H1 (cell line): ENCODE results near the gene CUX1. TPM values are rescaled to one million over a fixed set of nuclear protein-coding genes. Genes with fewer than 3 reads are reported as not detected.

Source experiments
- CTCF ChIA-PET: fragments of 300-600 bp; sonication (Branson Sonifier 250); formaldehyde crosslinking; loops from one replicate; lab custom pipeline; 2021; ENCODE audit not compliant: partially characterized antibody; lab: Charles Lee
- POLR2A ChIA-PET: fragments of 300-600 bp; sonication (Branson Sonifier 250); formaldehyde crosslinking; loops from one replicate; lab custom pipeline; 2021; ENCODE audit warnings: inconsistent platforms; ENCODE audit not compliant: partially characterized antibody; lab: Charles Lee
- DNase-seq, 2 experiments: peaks; one replicate each; pipeline versions ENCODE4 v3.0.0 to v3.0.0-alpha.2; 2010 to 2022; ENCODE audit warnings: low spot score in 2 of 2, low read depth in 1 of 2, mixed read lengths in 1 of 2
- FAIRE-seq: peaks from 2 replicates; lab custom pipeline; 2011; peaks lifted over from hg19 to GRCh38; lab: Jason Lieb, UNC
- H2AFZ ChIP-seq: 2 replicates; pipeline ENCODE4 v1.8.1; 2012; ENCODE audit warnings: low read length, inconsistent platforms
- H2AK5ac ChIP-seq: 2 replicates; pipeline ENCODE4 v1.6.1; 2013; ENCODE audit warnings: low read depth, low read length
- H2BK120ac ChIP-seq: replicated peaks from 2 replicates; pipeline ENCODE3; 2013; ENCODE audit warnings: low read depth, low read length, inconsistent platforms
- H2BK12ac ChIP-seq: 2 replicates; pipeline ENCODE4 v1.6.1; 2013; ENCODE audit warnings: low read depth, low read length
- H2BK15ac ChIP-seq: 2 replicates; pipeline ENCODE4 v1.6.1; 2013; ENCODE audit warnings: low read length
- H2BK20ac ChIP-seq: 2 replicates; pipeline ENCODE4 v1.6.1; 2013; ENCODE audit warnings: low read length
- H2BK5ac ChIP-seq: 2 replicates; pipeline ENCODE4 v1.6.1; 2013; ENCODE audit warnings: low read depth, low read length
- H3K14ac ChIP-seq: 2 replicates; pipeline ENCODE4 v1.6.1; 2013; ENCODE audit warnings: inconsistent platforms; ENCODE audit not compliant: insufficient read length
- H3K18ac ChIP-seq: 2 replicates; pipeline ENCODE4 v1.6.1; 2013; ENCODE audit warnings: low read length; ENCODE audit errors: extremely low read depth
- H3K23ac ChIP-seq: 2 replicates; pipeline ENCODE4 v1.6.1; 2013; ENCODE audit warnings: inconsistent platforms; ENCODE audit not compliant: insufficient read length
- H3K23me2 ChIP-seq: 2 replicates; pipeline ENCODE4 v1.6.1; 2013; ENCODE audit warnings: low read depth, low read length
- H3K27ac ChIP-seq: 2 replicates; pipeline ENCODE4 v1.6.1; 2011; ENCODE audit warnings: low read depth, low read length, inconsistent platforms
- H3K27me3 ChIP-seq, 4 experiments: replicated peaks in 1 of 4; 1 replicate in 1 of 4; 2 replicates in 3 of 4; pipeline versions ENCODE4 v1.6.1 to v1.8.1; 2011 to 2013; ENCODE audit warnings: low read length in 3 of 4, mild to moderate bottlenecking in 3 of 4, inconsistent platforms in 2 of 4, mixed read lengths in 2 of 4, moderate library complexity in 1 of 4; ENCODE audit not compliant: control insufficient read depth in 3 of 4, insufficient read depth in 3 of 4; ENCODE audit errors: extremely low read depth in 1 of 4
- H3K36me3 ChIP-seq, 4 experiments: 2 replicates each; pipeline versions ENCODE4 v1.6.1 to v1.8.1; 2011 to 2013; ENCODE audit warnings: mild to moderate bottlenecking in 4 of 4, low read length in 3 of 4, moderate library complexity in 2 of 4, control low read depth in 1 of 4, inconsistent platforms in 1 of 4; ENCODE audit not compliant: insufficient read depth in 4 of 4, control insufficient read depth in 2 of 4
- H3K4ac ChIP-seq: replicated peaks from 2 replicates; pipeline ENCODE3; 2013; ENCODE audit warnings: low read length, low read depth, mixed read lengths, inconsistent platforms; ENCODE audit not compliant: insufficient read length
- H3K4me1 ChIP-seq, 4 experiments: replicated peaks in 1 of 4; 1 replicate in 1 of 4; 2 replicates in 3 of 4; pipeline versions ENCODE4 v1.6.1 to v1.8.1; 2011 to 2013; ENCODE audit warnings: low read length in 3 of 4, inconsistent platforms in 2 of 4, mixed read lengths in 1 of 4; ENCODE audit not compliant: insufficient read depth in 4 of 4, control insufficient read depth in 3 of 4
- H3K4me2 ChIP-seq, 2 experiments: 2 replicates each; pipeline versions ENCODE4 v1.6.1 to v1.8.1; 2011 to 2013; ENCODE audit warnings: low read depth in 2 of 2, low read length in 2 of 2, control low read depth in 1 of 2, inconsistent platforms in 1 of 2, mild to moderate bottlenecking in 1 of 2; ENCODE audit not compliant: insufficient read depth in 1 of 2
- H3K4me3 ChIP-seq, 4 experiments: fragments of 200-600, 300-600 bp in 1 of 4; sonication (generic), shearing (Covaris generic), sonication (Bioruptor Twin) in 1 of 4; 2 replicates each; pipeline versions ENCODE4 v1.5.1 to v1.8.1; 2011 to 2016; ENCODE audit warnings: low read length in 4 of 4, low read depth in 3 of 4, control low read depth in 2 of 4, inconsistent platforms in 2 of 4, mild to moderate bottlenecking in 2 of 4, mixed read lengths in 1 of 4, moderate library complexity in 1 of 4; ENCODE audit not compliant: insufficient read depth in 2 of 4; ENCODE audit errors: extremely low read depth in 1 of 4
- H3K56ac ChIP-seq: replicated peaks from 2 replicates; pipeline ENCODE3; 2013; ENCODE audit warnings: low read depth, mild to moderate bottlenecking, mixed read lengths, low read length, inconsistent platforms; ENCODE audit not compliant: insufficient read length
- H3K79me1 ChIP-seq: 2 replicates; pipeline ENCODE4 v1.6.1; 2013; ENCODE audit warnings: low read depth, low read length, control low read depth
- H3K79me2 ChIP-seq, 2 experiments: 2 replicates each; pipeline versions ENCODE4 v1.6.1 to v1.8.1; 2012 to 2013; ENCODE audit warnings: low read length in 2 of 2, mild to moderate bottlenecking in 2 of 2, inconsistent platforms in 1 of 2; ENCODE audit not compliant: insufficient read depth in 2 of 2, control insufficient read depth in 1 of 2
- H3K9ac ChIP-seq, 4 experiments: replicated peaks in 1 of 4; 1 replicate in 1 of 4; 2 replicates in 3 of 4; pipeline versions ENCODE4 v1.6.1 to v1.8.1; 2011 to 2013; ENCODE audit warnings: low read depth in 3 of 4, low read length in 3 of 4, control low read depth in 2 of 4, mild to moderate bottlenecking in 2 of 4, moderate library complexity in 2 of 4, inconsistent platforms in 1 of 4; ENCODE audit errors: extremely low read depth in 1 of 4
- H3K9me3 ChIP-seq, 2 experiments: 2 replicates each; pipeline versions ENCODE4 v1.6.1 to v1.8.1; 2012 to 2013; ENCODE audit warnings: mild to moderate bottlenecking in 2 of 2, moderate library complexity in 2 of 2, control low read depth in 1 of 2, inconsistent platforms in 1 of 2, low read depth in 1 of 2, low read length in 1 of 2, mixed read lengths in 1 of 2; ENCODE audit not compliant: insufficient read depth in 2 of 2
- H4K20me1 ChIP-seq, 2 experiments: replicated peaks in 1 of 2; 2 replicates each; pipeline versions ENCODE3 to v1.8.1; 2011 to 2013; ENCODE audit warnings: inconsistent platforms in 2 of 2, low read length in 2 of 2, mild to moderate bottlenecking in 1 of 2; ENCODE audit not compliant: insufficient read depth in 2 of 2, control insufficient read depth in 1 of 2
- H4K5ac ChIP-seq: 2 replicates; pipeline ENCODE4 v1.6.1; 2013; ENCODE audit warnings: low read length, low read depth, mixed read lengths, inconsistent platforms; ENCODE audit not compliant: insufficient read length
- H4K8ac ChIP-seq: 2 replicates; pipeline ENCODE4 v1.8.0; 2013; ENCODE audit warnings: mild to moderate bottlenecking, moderate library complexity, low read length, inconsistent platforms; ENCODE audit not compliant: insufficient read depth; ENCODE audit errors: extremely low read depth
- H4K91ac ChIP-seq: replicated peaks from 2 replicates; pipeline ENCODE3; 2013; ENCODE audit warnings: low read length, mixed read lengths, inconsistent platforms; ENCODE audit not compliant: insufficient read length
- ASH2L ChIP-seq: fragments of 200-600, 300-600 bp; sonication (generic); IDR thresholded peaks from one replicate; pipeline ENCODE4 v1.7.1; 2017; ENCODE audit warnings: low read length
- CTBP2 ChIP-seq: IDR thresholded peaks from 2 replicates; pipeline ENCODE4 v1.7.0; 2011; ENCODE audit warnings: borderline replicate concordance, mild to moderate bottlenecking, moderate library complexity, mixed read lengths, low read length; ENCODE audit not compliant: insufficient read depth, insufficient read length
- HDAC6 ChIP-seq: IDR thresholded peaks from one replicate; pipeline ENCODE4 v1.7.1; 2012; ENCODE audit warnings: low read depth, mild to moderate bottlenecking, inconsistent platforms, low read length, moderate library complexity
- JUND ChIP-seq: IDR thresholded peaks from 2 replicates; pipeline ENCODE4 v1.6.1; 2011; ENCODE audit warnings: mild to moderate bottlenecking, improper control_type of control experiment, low read length
- KDM1A ChIP-seq: fragments of 200-600, 300-600 bp; sonication (generic); IDR thresholded peaks from 2 replicates; pipeline ENCODE4 v1.7.1; 2016; ENCODE audit warnings: mild to moderate bottlenecking, low read length, borderline replicate concordance
- KDM5A ChIP-seq: fragments of 200-600 bp; IDR thresholded peaks from 2 replicates; pipeline ENCODE4 v1.7.1; 2012; ENCODE audit warnings: mild to moderate bottlenecking, low read length, inconsistent platforms, mixed read lengths
- MAFK ChIP-seq: IDR thresholded peaks from 2 replicates; pipeline ENCODE4 v1.6.1; 2012; ENCODE audit warnings: low read depth, mild to moderate bottlenecking, improper control_type of control experiment, low read length
- NANOG ChIP-seq: IDR thresholded peaks from 2 replicates; pipeline ENCODE4 v1.6.1; 2011; ENCODE audit warnings: low read length, low read depth, mild to moderate bottlenecking, inconsistent platforms; ENCODE audit not compliant: insufficient read depth, poor library complexity, severe bottlenecking
- POLR2AphosphoS5 ChIP-seq: IDR thresholded peaks from 2 replicates; pipeline ENCODE4 v1.6.1; 2011; ENCODE audit warnings: low read depth, low read length
- POU5F1 ChIP-seq: IDR thresholded peaks from 2 replicates; pipeline ENCODE4 v1.6.1; 2011; ENCODE audit warnings: low read depth, mild to moderate bottlenecking, low read length, moderate library complexity
- RBBP5 ChIP-seq: IDR thresholded peaks from 2 replicates; pipeline ENCODE4 v1.7.1; 2012; ENCODE audit warnings: low read depth, mild to moderate bottlenecking, inconsistent platforms, low read length, moderate library complexity, borderline replicate concordance
- RNF2 ChIP-seq: fragments of 200-900, 300-1000 bp; sonication (generic); IDR thresholded peaks from 2 replicates; pipeline ENCODE4 v1.7.1; 2016; ENCODE audit warnings: borderline replicate concordance, low read depth, mild to moderate bottlenecking, antibody characterized with exemption, low read length; ENCODE audit not compliant: poor library complexity, severe bottlenecking; ENCODE audit errors: missing control alignments
- RXRA ChIP-seq: IDR thresholded peaks from 2 replicates; pipeline ENCODE4 v1.6.1; 2011; ENCODE audit warnings: low read depth, mild to moderate bottlenecking, low read length, moderate library complexity; ENCODE audit not compliant: insufficient read depth
- SP2 ChIP-seq: IDR thresholded peaks from 2 replicates; pipeline ENCODE4 v1.6.1; 2012; ENCODE audit warnings: mild to moderate bottlenecking, low read length, inconsistent platforms
- WGBS, 2 experiments: shearing (Covaris generic) in 1 of 2; methylation state at CpG; one replicate each; pipeline versions ENCODE4 v1.1.6 to v1.1.7; 2013 to 2015; ENCODE audit warnings: low lambda C conversion rate in 2 of 2, mixed read lengths in 2 of 2, inconsistent platforms in 1 of 2, low coverage in 1 of 2, missing lambda C conversion rate in 1 of 2; ENCODE audit not compliant: insufficient replicate concordance in 2 of 2, insufficient coverage in 1 of 2, insufficient read length in 1 of 2; ENCODE audit errors: extremely low coverage in 1 of 2, missing lambda C conversion rate in 1 of 2; 5-methylcytosine and 5-hydroxymethylcytosine counted together
- polyA plus RNA-seq, 7 experiments: library from polyadenylated mRNA; depleted of rRNA in 3 of 7; stranded (reverse) in 5 of 7; unstranded in 2 of 7; fragments of >200 nt in 5 of 7; fragments of 200-250 nt in 2 of 7; gene quantifications; 1 replicate in 5 of 7; 2 replicates in 1 of 7; 4 replicates in 1 of 7; pipeline versions ENCODE4 v1.2.1 to v1.2.3, GENCODE V29; 2011 to 2013; ENCODE audit warnings: missing spikeins in 2 of 7, mixed read lengths in 2 of 7
- total RNA-seq: library from RNA; stranded (reverse); fragmentation: NEBNext Ultra II Directional; extraction: Animal tissue kit (Norgen Biotek cat#: 25700); gene quantifications from 2 replicates; pipeline ENCODE4 v1.2.1, GENCODE V29; 2021

The CUX1 gene
- total and polyA plus RNA-seq, 2 of the 8 experiments (the other 6 are each of a cell fraction or from before 2014, with no cell fraction given) = 21.6 to 65.9 TPM

DNA sequence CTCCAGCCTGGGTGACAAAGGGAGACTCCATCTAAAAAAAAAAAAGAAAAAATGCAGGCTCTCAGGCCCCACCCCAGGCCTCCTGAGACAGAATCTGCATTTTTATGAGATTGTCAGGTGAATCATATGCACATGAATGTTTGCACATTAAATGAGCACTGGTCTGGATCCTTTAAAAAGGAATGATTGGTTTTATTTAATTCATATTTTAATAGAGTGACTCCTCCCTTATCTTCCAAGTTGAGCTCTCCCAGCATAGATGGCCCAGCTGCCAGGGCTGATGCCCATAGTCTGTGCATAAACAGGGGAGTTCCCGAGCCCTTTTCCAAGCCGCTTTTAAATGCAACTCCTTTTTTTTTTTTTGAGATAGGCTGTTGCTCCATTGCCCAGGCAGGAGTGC, 28.5 kb downstream of the CUX1 start:
- no peaks in the 10 kb centered on the region for H3K23me2 ChIP-seq
- TF ChIP-seq RBBP5 (no peak), ASH2L (no peak), MAFK (no peak), NANOG (no peak), KDM5A (no peak), RNF2 (no peak), SP2 (no peak), POU5F1 (no peak), RXRA (no peak), POLR2AphosphoS5 (no peak), HDAC6 (no peak), CTBP2 (no peak), JUND (no peak), KDM1A (no peak)

More for the DNA sequence above, 28.5 kb downstream of the CUX1 start:
- POLR2A ChIA-PET = no interaction called here
- no peak overlapping the region for H2BK15ac ChIP-seq
- H3K27me3 ChIP-seq = no peaks in the 10 kb centered on the region
- peaks cover 2 to 10% of the 10 kb centered on the region in 2 experiments for H4K20me1 ChIP-seq
- H4K5ac ChIP-seq = no peak overlapping the region
- peaks cover 13% of the 10 kb centered on the region for H3K79me1 ChIP-seq
- FAIRE-seq = no peak
- no peak for DNase-seq
- H3K56ac ChIP-seq = no peak overlapping the region
- H3K23ac ChIP-seq = no peak overlapping the region
- no peak overlapping the region for H3K9ac ChIP-seq
- CTCF ChIA-PET = interaction anchor here (0.6 to 1.5 kb wide), 3 partner anchors 24 to 391 kb away, joined by 3 read pairs; no protein-coding TSS in a partner anchor
- H2BK12ac ChIP-seq = no peak overlapping the region
- H3K4me3 ChIP-seq = no peak overlapping the region
- WGBS, 2 experiments = 84% methylated on average over 2 of the region's 2 CpGs; no CpG with 5 or more reads in 1 of the 2 experiments
- no peak overlapping the region for H2BK120ac ChIP-seq
- H3K18ac ChIP-seq = no peak overlapping the region
- peaks cover 0 to 6% (median 1%) of the 10 kb centered on the region in 4 experiments; a peak in 4 of 7 replicates for H3K4me1 ChIP-seq
- no peak overlapping the region for H3K4ac ChIP-seq
- H2AFZ ChIP-seq = no peak overlapping the region
- H2BK5ac ChIP-seq = no peak overlapping the region
- no peak overlapping the region for H2BK20ac ChIP-seq
- no peak overlapping the region for H4K8ac ChIP-seq
- H3K79me2 ChIP-seq = peaks cover 43 to 95% of the 10 kb centered on the region in 2 experiments
- H3K36me3 ChIP-seq = peaks cover 0 to 8% (median 3%) of the 10 kb centered on the region in 4 experiments; a peak in 3 of 8 replicates
- peaks cover 13% of the 10 kb centered on the region in 2 experiments for H3K9me3 ChIP-seq
- H3K27ac ChIP-seq = no peak overlapping the region
- no peak overlapping the region for H3K14ac ChIP-seq
- no peak overlapping the region for H2AK5ac ChIP-seq
- no peak overlapping the region for H4K91ac ChIP-seq
- no peak overlapping the region for H3K4me2 ChIP-seq
